GM21423 (cell line): ENCODE data around the gene PANX2.

ENCODE experiments used
- ATAC-seq: cut with Tn5 transposase; IDR thresholded peaks from one replicate; pipeline ENCODE4 v1.9.1; 2021; ENCODE audit warnings: mild to moderate bottlenecking, moderate library complexity; ENCODE audit not compliant: unreplicated experiment

PANX2 gene

GRCh38 chr22:50227579-50228215 is 57.2 kb downstream of the PANX2 start:
- ATAC-seq = no peak

GRCh38 chr22:50228366-50228765 is 57.8 kb downstream of the PANX2 start:
- no peak for ATAC-seq

- ATAC-seq = no peak
These were observed 58.8 kb downstream of the PANX2 start for GRCh38 chr22:50229370-50229769.
